Dedifferentiated amniotic fluid mesenchymal stem cell (primary cell): ENCODE results near the gene RND1.

Experiments
- DNase-seq: peaks from one replicate; pipeline ENCODE4 v3.0.0-alpha.2; 2016; ENCODE audit errors: extremely low spot score

RND1 gene

DNA sequence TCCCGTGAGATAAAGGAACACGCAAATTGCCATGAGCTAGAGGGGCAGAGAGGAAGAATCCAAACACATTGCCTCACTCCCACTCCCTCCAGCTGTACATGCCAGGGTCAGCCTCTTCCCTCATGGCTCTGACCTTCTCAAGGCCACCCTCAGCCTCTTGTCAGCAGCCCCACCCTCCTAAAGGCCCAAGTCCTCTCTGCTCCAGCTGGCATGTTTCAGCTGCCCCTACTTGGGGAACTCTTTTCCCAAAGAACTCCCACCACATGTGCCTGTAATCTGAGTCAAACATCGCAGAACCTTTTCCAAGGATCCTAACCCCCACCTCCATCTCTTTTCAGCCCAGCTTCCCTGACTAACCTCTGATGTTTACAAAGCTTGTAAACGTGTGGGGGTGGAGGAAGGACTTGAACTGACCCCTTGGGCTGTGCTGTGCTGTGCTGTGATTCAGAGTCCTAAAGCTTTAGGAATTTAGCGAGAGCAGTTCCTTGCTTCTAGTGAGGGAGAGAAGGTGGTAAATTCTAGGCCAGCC is 54.7 kb downstream of the RND1 start:
- peak; percentile 63 for DNase-seq

DNA sequence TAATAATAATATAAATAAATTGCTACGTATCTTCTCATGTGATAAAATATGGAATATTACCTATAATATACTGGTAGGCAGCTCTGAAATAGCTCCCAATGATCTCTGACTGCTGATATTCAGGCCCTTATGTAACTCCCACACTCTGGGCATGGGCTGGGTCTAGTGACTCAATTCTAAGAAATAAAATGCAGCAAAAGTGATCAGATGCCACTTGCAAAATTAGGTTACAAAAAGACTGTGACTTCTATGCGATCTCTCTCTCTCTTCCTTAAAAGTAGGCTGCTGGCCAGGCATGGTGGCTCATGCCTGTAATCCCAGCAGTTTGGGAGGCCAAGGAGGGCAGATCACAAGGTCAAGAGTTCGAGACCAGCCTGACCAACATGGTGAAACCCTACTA is 57.7 kb downstream of the RND1 start:
- no peak for DNase-seq
